CD1c-positive myeloid dendritic cell (primary cell): ENCODE results near the gene EVX2.

Experiments used
- DNase-seq: peaks from one replicate; pipeline ENCODE4 v3.0.0-alpha.2; 2016; ENCODE audit errors: extremely low spot score

Gene EVX2

GRCh38 chr2:176082824-176083751 lies 674 bp downstream of the EVX2 start:
- DNase-seq = no peak

GRCh38 chr2:176082525-176082823 lies 1.3 kb downstream of the EVX2 start:
- DNase-seq = no peak

- no peak for DNase-seq
Observed at GRCh38 chr2:176081837-176082524, 1.8 kb downstream of the EVX2 start.

- DNase-seq = no peak
Observed at GRCh38 chr2:176081376-176081836, 2.4 kb downstream of the EVX2 start.

GRCh38 chr2:176080540-176081375 lies 3.0 kb downstream of the EVX2 start:
- peak; percentile 21 for DNase-seq

GRCh38 chr2:176079831-176080539 lies 3.8 kb downstream of the EVX2 start:
- peak; percentile 22 for DNase-seq

GRCh38 chr2:176079285-176079830 lies 4.4 kb downstream of the EVX2 start:
- DNase-seq = no peak

- no peak for DNase-seq
Observed at GRCh38 chr2:176078541-176079284, 5.0 kb downstream of the EVX2 start.

GRCh38 chr2:176076796-176077195 lies 7.0 kb downstream of the EVX2 start:
- no peak for DNase-seq

- no peak for DNase-seq
Observed at GRCh38 chr2:176076063-176076462, 7.7 kb downstream of the EVX2 start.

- no peak for DNase-seq
Observed at GRCh38 chr2:176075481-176075880, 8.3 kb downstream of the EVX2 start.

GRCh38 chr2:176074919-176075425 lies 8.8 kb downstream of the EVX2 start:
- DNase-seq = no peak

GRCh38 chr2:176072951-176073904 lies 10.5 kb downstream of the EVX2 start:
- DNase-seq = no peak

GRCh38 chr2:176072292-176072669 lies 11.5 kb downstream of the EVX2 start:
- DNase-seq = no peak

GRCh38 chr2:176071330-176072291 lies 12.2 kb downstream of the EVX2 start:
- no peak for DNase-seq

GRCh38 chr2:176068419-176068832 lies 15.3 kb downstream of the EVX2 start:
- DNase-seq = no peak

- no peak for DNase-seq
Observed at GRCh38 chr2:176067589-176068418, 16.0 kb downstream of the EVX2 start.
